ENCODE results near the gene NPY1R. TPM values are rescaled to one million over a fixed set of nuclear protein-coding genes. Genes with fewer than 3 reads are reported as not detected.

Gene NPY1R
- 10 to 100 TPM in 2 of 4 donors, 1 to 10 TPM in 2; 5.7 to 16.7 (median 9.0) TPM for total RNA-seq

GRCh38 chr4:163332526-163333406, at the start of gene NPY1R:
Gene NPY1R (minus strand): TSS chr4:163332596. CDS start chr4:163326554, 6,042 bp downstream.
- H3K27me3 ChIP-seq, result no peaks in the 10 kb centered on the region

GRCh38 chr4:163380703-163381102, 48.3 kb upstream of the NPY1R start:
- no peaks in the 10 kb centered on the region for H3K9me3 ChIP-seq
- no peak for TF ChIP-seq POLR2A (IDR thresholded peaks at IDR 0.05)
- TF ChIP-seq CTCF (IDR thresholded peaks at IDR 0.05), result no peak
- no peak overlapping the region for H3K4me3 ChIP-seq (replicated peaks in 1 of 3)
- H3K27ac ChIP-seq, result no peak overlapping the region
- peaks cover 3 to 6% of the 10 kb centered on the region in 2 donors for H3K4me1 ChIP-seq
- no peaks in the 10 kb centered on the region for H3K27me3 ChIP-seq
- intact Hi-C loops (cut with DNase I), result no loop called here
- WGBS, 2 donors, result 61 to 68% methylated on average over 5 of the region's 5 CpGs
- no peak for DNase-seq
- H3K36me3 ChIP-seq, result no peaks in the 10 kb centered on the region

More at GRCh38 chr4:163332526-163333406, at the start of gene NPY1R:
- peak; percentile 67 to 74 for DNase-seq
- TF ChIP-seq POLR2A (IDR thresholded peaks at IDR 0.05) (no peak), CTCF (IDR thresholded peaks at IDR 0.05) (peak; percentile 29 to 69 (median 57))
- Histone ChIP-seq H3K9me3 (no peaks in the 10 kb centered on the region), H3K4me3 (replicated peaks in 1 of 3) (peak within 1 kb of the TSS; percentile 12 to 69 (median 43)), H3K36me3 (no peaks in the 10 kb centered on the region), H3K4me1 (no peaks in the 10 kb centered on the region), H3K27ac (peak within 1 kb of the TSS in 1 of 3 donors; percentile 40)
- intact Hi-C loops (cut with DNase I), result loop anchor here (10.0 kb wide), 1 partner anchor 838 kb away; no protein-coding TSS in a partner anchor
- WGBS, 2 donors, result 10% methylated on average over 32 to 36 of the region's 36 CpGs

- TF ChIP-seq CTCF (IDR thresholded peaks at IDR 0.05) (no peak), POLR2A (IDR thresholded peaks at IDR 0.05) (no peak)
- H3K4me3 ChIP-seq (replicated peaks in 1 of 3), result no peak overlapping the region
- no peaks in the 10 kb centered on the region for H3K36me3 ChIP-seq
- no peak for DNase-seq
- H3K4me1 ChIP-seq, result peaks cover 3 to 6% of the 10 kb centered on the region in 2 donors
- no peaks in the 10 kb centered on the region for H3K27me3 ChIP-seq
- H3K9me3 ChIP-seq, result no peaks in the 10 kb centered on the region
- intact Hi-C loops (cut with DNase I), result no loop called here
- H3K27ac ChIP-seq, result no peak overlapping the region
Observed at GRCh38 chr4:163378661-163379060, 46.3 kb upstream of the NPY1R start.

GRCh38 chr4:163372029-163372428, 39.6 kb upstream of the NPY1R start:
- no peaks in the 10 kb centered on the region for H3K27me3 ChIP-seq
- H3K4me3 ChIP-seq (replicated peaks in 1 of 3), result no peak overlapping the region
- no peaks in the 10 kb centered on the region for H3K4me1 ChIP-seq
- DNase-seq, result no peak
- 53 to 55% methylated on average over 5 of the region's 5 CpGs for WGBS, 2 donors
- no peaks in the 10 kb centered on the region for H3K9me3 ChIP-seq
- no peaks in the 10 kb centered on the region for H3K36me3 ChIP-seq
- intact Hi-C loops (cut with DNase I), result no loop called here
- TF ChIP-seq CTCF (IDR thresholded peaks at IDR 0.05), result no peak
- no peak for TF ChIP-seq POLR2A (IDR thresholded peaks at IDR 0.05)
- H3K27ac ChIP-seq, result no peak overlapping the region

GRCh38 chr4:163367651-163368050, 35.3 kb upstream of the NPY1R start:
- H3K27ac ChIP-seq, result no peak overlapping the region
- intact Hi-C loops (cut with DNase I), result no loop called here
- 62 to 78% methylated on average over 3 of the region's 3 CpGs for WGBS, 2 donors
- no peaks in the 10 kb centered on the region for H3K9me3 ChIP-seq
- no peak overlapping the region for H3K4me3 ChIP-seq (replicated peaks in 1 of 3)
- H3K4me1 ChIP-seq, result no peaks in the 10 kb centered on the region
- no peaks in the 10 kb centered on the region for H3K36me3 ChIP-seq
- TF ChIP-seq CTCF (IDR thresholded peaks at IDR 0.05) (no peak), POLR2A (IDR thresholded peaks at IDR 0.05) (no peak)
- no peaks in the 10 kb centered on the region for H3K27me3 ChIP-seq
- no peak for DNase-seq

Measured in thyroid gland (tissue), 4 donors.